Keratinocyte (primary cell): Measurements from ENCODE around the gene ZW10.

Experiments used
- EZH2 ChIP-seq: IDR thresholded peaks from one replicate; pipeline ENCODE4 v1.6.1; 2012; ENCODE audit warnings: inconsistent platforms, mild to moderate bottlenecking, low read length, moderate library complexity
- TF ChIP-seq, protein P1 (sequence below), 3 experiments: IDR thresholded peaks in 1 of 3; conservative IDR thresholded peaks in 1 of 3; optimal IDR thresholded peaks in 1 of 3; 2 replicates in 2 of 3; 3 replicates in 1 of 3; pipeline versions ENCODE3 to v1.5.1; 2011; ENCODE audit warnings: low read length in 3 of 3, mild to moderate bottlenecking in 3 of 3, moderate library complexity in 2 of 3, control low read depth in 1 of 3, inconsistent platforms in 1 of 3; ENCODE audit not compliant: insufficient read depth in 2 of 3; ENCODE audit errors: extremely low read depth in 1 of 3

DNA sequence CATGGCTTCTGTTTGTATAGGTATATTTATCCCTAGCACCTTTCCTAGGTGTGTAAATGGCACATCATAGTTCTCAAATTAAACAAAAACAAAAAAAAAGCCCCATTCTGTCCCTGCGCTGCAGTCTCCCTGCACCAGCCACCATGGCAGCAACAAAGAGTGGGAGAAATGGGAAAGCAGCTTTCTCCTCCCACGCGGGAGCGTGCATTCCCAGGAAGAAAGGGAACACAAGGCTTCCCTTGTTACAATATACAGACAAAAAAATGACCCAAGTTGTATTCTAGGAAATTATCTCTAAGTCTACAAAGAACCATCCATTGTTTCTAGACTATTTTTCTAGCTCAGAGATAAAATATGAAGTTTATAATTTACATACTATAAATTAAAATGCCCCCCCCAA is 51.3 kb downstream of the ZW10 start:
- TF ChIP-seq, protein P1, sequence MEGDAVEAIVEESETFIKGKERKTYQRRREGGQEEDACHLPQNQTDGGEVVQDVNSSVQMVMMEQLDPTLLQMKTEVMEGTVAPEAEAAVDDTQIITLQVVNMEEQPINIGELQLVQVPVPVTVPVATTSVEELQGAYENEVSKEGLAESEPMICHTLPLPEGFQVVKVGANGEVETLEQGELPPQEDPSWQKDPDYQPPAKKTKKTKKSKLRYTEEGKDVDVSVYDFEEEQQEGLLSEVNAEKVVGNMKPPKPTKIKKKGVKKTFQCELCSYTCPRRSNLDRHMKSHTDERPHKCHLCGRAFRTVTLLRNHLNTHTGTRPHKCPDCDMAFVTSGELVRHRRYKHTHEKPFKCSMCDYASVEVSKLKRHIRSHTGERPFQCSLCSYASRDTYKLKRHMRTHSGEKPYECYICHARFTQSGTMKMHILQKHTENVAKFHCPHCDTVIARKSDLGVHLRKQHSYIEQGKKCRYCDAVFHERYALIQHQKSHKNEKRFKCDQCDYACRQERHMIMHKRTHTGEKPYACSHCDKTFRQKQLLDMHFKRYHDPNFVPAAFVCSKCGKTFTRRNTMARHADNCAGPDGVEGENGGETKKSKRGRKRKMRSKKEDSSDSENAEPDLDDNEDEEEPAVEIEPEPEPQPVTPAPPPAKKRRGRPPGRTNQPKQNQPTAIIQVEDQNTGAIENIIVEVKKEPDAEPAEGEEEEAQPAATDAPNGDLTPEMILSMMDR (optimal IDR thresholded peaks at IDR 0.05 in 1 of 3, IDR thresholded peaks at IDR 0.05 in 1 of 3, conservative IDR thresholded peaks at IDR 0.05 in 1 of 3; ENCODE audit: extremely low read depth in 1 of 3, insufficient read depth in 2 of 3, low read length in 3 of 3): no peak
- TF ChIP-seq EZH2: no peak
